ENCODE measurements around the gene KRTAP5-6.

The KRTAP5-6 gene, protein sequence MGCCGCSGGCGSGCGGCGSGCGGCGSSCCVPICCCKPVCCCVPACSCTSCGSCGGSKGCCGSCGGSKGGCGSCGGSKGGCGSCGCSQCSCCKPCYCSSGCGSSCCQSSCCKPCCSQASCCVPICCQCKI

GRCh38 chr11:1696608-1697570 lies at the start of gene KRTAP5-6:
TSS of gene KRTAP5-6 (plus strand) at chr11:1697195. CDS start at chr11:1697246, 51 bp downstream.
- Mint-ChIP-seq H3K4me3 (no peak within 1 kb of the TSS), H3K9me3 (ENCODE audit: low read depth) (peaks cover 4% of the 10 kb centered on the region), H3K36me3 (no peaks in the 10 kb centered on the region), H3K27ac (no peak within 1 kb of the TSS), H3K27me3 (no peaks in the 10 kb centered on the region), H3K4me1 (ENCODE audit: low read depth) (peaks cover 26% of the 10 kb centered on the region)

GRCh38 chr11:1647901-1648652 lies 48.9 kb upstream of the KRTAP5-6 start:
- Mint-ChIP-seq H3K4me3 (no peak overlapping the region), H3K27ac (no peak overlapping the region), H3K36me3 (no peaks in the 10 kb centered on the region), H3K9me3 (ENCODE audit: low read depth) (no peaks in the 10 kb centered on the region), H3K4me1 (ENCODE audit: low read depth) (no peaks in the 10 kb centered on the region), H3K27me3 (peaks cover 7% of the 10 kb centered on the region)

DNA sequence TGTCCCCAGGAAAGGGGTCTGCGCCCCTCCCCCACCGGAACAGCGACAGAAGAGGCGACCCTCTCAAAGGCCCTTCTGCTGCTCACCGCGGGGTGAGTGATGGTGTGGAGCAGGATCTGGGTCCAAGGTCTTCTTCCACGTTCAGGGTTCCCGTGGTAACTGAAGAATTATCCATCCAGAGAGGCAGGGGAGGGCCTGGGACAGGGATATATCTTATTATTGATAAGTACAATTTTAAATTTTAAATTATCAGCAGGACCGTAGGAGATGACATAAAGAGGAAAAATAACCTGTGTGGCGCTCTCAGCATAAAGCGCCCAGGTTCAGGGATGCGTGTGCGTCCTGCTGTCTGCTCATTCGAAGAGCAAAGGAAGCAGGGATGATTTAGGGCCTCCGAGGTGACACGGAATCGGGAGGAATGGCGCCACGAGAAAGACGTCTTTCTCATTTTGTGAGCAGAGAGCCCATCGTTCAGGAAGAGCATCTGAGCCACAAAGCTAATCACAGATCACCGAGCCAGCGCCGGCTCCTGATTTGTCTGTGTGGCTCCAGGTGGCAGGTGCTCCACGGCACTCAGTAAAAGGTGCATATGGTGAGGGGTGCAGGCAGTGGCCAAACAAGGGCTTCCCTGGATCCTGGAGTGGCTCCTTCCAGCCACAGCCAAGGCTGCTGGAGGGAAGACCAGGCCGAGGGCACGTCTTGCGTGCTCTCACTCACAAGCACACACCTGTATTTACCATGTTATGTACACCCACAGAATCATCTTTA lies 48.2 kb upstream of the KRTAP5-6 start:
- Mint-ChIP-seq H3K27me3 (peaks cover 7% of the 10 kb centered on the region), H3K4me1 (ENCODE audit: low read depth) (no peaks in the 10 kb centered on the region), H3K36me3 (no peaks in the 10 kb centered on the region), H3K4me3 (no peak overlapping the region), H3K9me3 (ENCODE audit: low read depth) (no peaks in the 10 kb centered on the region), H3K27ac (no peak overlapping the region)

GRCh38 chr11:1650034-1650917 lies 46.7 kb upstream of the KRTAP5-6 start:
- no peaks in the 10 kb centered on the region for H3K36me3 Mint-ChIP-seq
- H3K4me3 Mint-ChIP-seq: no peak overlapping the region
- H3K27ac Mint-ChIP-seq: no peak overlapping the region
- H3K4me1 Mint-ChIP-seq (ENCODE audit: low read depth): peaks cover 2% of the 10 kb centered on the region
- peaks cover 7% of the 10 kb centered on the region for H3K27me3 Mint-ChIP-seq
- H3K9me3 Mint-ChIP-seq (ENCODE audit: low read depth): no peaks in the 10 kb centered on the region

- no peak overlapping the region for H3K27ac Mint-ChIP-seq
- H3K9me3 Mint-ChIP-seq (ENCODE audit: low read depth): no peaks in the 10 kb centered on the region
- H3K4me1 Mint-ChIP-seq (ENCODE audit: low read depth): peaks cover 2% of the 10 kb centered on the region
- peaks cover 7% of the 10 kb centered on the region for H3K27me3 Mint-ChIP-seq
- no peaks in the 10 kb centered on the region for H3K36me3 Mint-ChIP-seq
- H3K4me3 Mint-ChIP-seq: no peak overlapping the region
These were observed 46.1 kb upstream of the KRTAP5-6 start for GRCh38 chr11:1650918-1651262.

GRCh38 chr11:1651411-1651980 lies 45.5 kb upstream of the KRTAP5-6 start:
- Mint-ChIP-seq H3K27me3 (peaks cover 7% of the 10 kb centered on the region), H3K36me3 (no peaks in the 10 kb centered on the region), H3K9me3 (ENCODE audit: low read depth) (no peaks in the 10 kb centered on the region), H3K27ac (no peak overlapping the region), H3K4me3 (no peak overlapping the region), H3K4me1 (ENCODE audit: low read depth) (peaks cover 2% of the 10 kb centered on the region)

DNA sequence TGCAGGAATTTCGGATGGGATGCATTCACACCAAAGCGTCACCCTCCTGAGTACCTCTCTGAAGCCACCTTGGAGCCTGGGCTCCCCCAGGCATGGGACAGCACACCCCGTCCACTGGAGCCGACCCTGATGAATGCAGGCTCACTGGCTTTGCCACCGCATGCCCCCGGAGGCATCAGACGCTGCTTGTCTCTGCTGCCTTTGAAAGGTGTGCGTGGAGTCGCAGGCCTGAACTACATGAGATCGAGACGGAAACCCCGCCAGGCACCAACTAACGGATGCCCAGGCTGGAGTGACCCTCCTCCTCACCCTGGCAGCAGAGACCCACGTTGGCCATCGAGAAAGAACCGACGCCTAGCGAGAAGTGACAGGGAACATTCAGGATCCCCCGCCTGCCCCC lies 45.0 kb upstream of the KRTAP5-6 start:
- Mint-ChIP-seq H3K9me3 (ENCODE audit: low read depth) (no peaks in the 10 kb centered on the region), H3K4me3 (no peak overlapping the region), H3K4me1 (ENCODE audit: low read depth) (peaks cover 2% of the 10 kb centered on the region), H3K27ac (no peak overlapping the region), H3K27me3 (peaks cover 7% of the 10 kb centered on the region), H3K36me3 (no peaks in the 10 kb centered on the region)

- no peaks in the 10 kb centered on the region for H3K36me3 Mint-ChIP-seq
- H3K4me3 Mint-ChIP-seq: no peak overlapping the region
- H3K27ac Mint-ChIP-seq: no peak overlapping the region
- peaks cover 2% of the 10 kb centered on the region for H3K4me1 Mint-ChIP-seq (ENCODE audit: low read depth)
- no peaks in the 10 kb centered on the region for H3K9me3 Mint-ChIP-seq (ENCODE audit: low read depth)
- H3K27me3 Mint-ChIP-seq: peaks cover 3% of the 10 kb centered on the region
These were observed 44.6 kb upstream of the KRTAP5-6 start for GRCh38 chr11:1652442-1652770.

GRCh38 chr11:1652771-1653540 lies 44.0 kb upstream of the KRTAP5-6 start:
- no peaks in the 10 kb centered on the region for H3K9me3 Mint-ChIP-seq (ENCODE audit: low read depth)
- H3K27me3 Mint-ChIP-seq: peaks cover 3% of the 10 kb centered on the region
- no peaks in the 10 kb centered on the region for H3K36me3 Mint-ChIP-seq
- no peak overlapping the region for H3K27ac Mint-ChIP-seq
- peaks cover 2% of the 10 kb centered on the region for H3K4me1 Mint-ChIP-seq (ENCODE audit: low read depth)
- H3K4me3 Mint-ChIP-seq: no peak overlapping the region

DNA sequence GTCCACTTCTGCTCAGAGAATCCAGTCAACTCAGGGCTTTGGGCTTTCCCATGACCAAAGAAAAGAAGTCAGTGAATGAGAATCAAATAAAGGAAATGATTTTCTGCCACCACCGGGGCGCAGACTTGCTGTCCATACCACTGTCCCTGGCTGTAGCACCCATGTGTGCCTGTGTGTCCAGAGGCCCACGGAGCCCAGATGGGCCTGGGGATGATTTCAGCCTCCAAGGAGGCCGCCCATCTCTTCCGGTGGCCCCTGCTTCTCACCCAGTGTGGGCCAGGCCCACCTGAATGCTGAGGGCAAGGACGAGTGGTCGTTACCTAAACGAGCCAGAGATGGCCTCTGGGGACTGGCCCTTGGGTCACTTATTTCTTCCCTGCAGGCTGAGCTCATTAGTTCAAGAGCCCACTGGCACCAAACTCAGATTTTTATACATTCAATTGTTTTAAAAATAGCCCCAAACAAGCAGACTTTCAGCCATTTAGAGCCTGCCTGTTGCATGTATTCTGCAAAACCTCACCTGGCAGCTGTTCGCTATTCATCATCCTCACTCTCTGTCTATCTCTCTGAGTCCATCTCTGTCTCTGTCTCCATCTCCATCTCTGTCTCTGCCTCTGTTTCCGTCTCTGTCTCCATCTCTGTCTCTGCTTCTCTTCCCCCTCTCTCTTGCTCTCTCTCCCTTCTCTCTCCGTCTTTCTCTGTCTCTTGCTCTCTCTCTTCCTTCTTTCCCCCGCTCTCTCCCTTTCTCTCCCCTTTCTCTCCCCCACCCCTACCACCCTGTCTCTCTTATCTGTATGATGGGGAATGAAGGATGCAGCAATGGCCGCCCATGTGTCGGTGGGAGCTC lies 43.2 kb upstream of the KRTAP5-6 start:
- Mint-ChIP-seq H3K27ac (no peak overlapping the region), H3K9me3 (ENCODE audit: low read depth) (no peaks in the 10 kb centered on the region), H3K36me3 (no peaks in the 10 kb centered on the region), H3K4me1 (ENCODE audit: low read depth) (peaks cover 2% of the 10 kb centered on the region), H3K4me3 (no peak overlapping the region), H3K27me3 (peaks cover 3% of the 10 kb centered on the region)

DNA sequence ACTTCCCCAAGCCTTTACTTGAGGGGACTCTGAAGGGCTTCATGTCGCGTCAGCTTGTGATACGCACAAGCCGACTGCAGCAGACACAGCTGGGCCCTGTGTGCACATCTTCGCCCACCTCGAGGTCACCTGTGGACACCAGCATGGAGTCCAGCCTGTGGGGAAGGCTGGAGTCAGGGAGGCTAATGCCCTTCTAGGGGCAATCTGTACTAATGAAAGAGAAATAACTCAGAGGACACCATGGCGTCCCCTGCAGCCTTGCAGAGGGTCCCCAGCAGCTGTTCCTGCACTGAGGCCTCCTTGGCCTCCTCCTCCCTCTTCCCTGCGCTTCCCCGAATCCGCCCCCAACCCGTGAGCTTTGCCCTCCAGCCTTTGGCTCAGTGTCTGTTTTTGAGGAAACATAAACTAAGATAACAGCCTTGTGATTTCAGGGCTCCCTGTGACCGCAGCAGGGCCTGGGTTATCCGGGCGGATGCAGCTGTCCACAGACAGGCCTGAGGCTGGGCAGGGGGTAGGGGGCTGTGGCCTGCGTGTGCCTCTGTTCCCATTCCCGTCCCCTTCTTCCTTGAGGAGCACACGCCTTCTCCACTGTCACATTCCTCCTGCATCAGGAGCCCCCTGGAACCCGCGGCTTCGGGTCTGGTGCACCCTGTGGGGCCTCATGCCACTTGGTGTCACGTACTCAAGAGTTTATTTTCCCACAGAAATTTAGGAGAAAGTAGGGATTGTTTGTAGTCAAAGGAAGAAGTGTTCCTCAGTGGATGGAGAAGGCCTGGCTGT lies 42.4 kb upstream of the KRTAP5-6 start:
- peaks cover 3% of the 10 kb centered on the region for H3K27me3 Mint-ChIP-seq
- no peaks in the 10 kb centered on the region for H3K9me3 Mint-ChIP-seq (ENCODE audit: low read depth)
- no peaks in the 10 kb centered on the region for H3K36me3 Mint-ChIP-seq
- no peak overlapping the region for H3K4me3 Mint-ChIP-seq
- peaks cover 5% of the 10 kb centered on the region for H3K4me1 Mint-ChIP-seq (ENCODE audit: low read depth)
- H3K27ac Mint-ChIP-seq: no peak overlapping the region

Measured in activated naive CD8-positive, alpha-beta T cell (primary cell).